Lower lobe of right lung (tissue), 2 donors: ENCODE data around the gene HPCA. TPM values are rescaled to one million over a fixed set of nuclear protein-coding genes. Genes with fewer than 3 reads are reported as not detected.
A peak's percentile ranks its signal among the peaks of the same experiment; 100 is the strongest.

ENCODE experiments used
- ATAC-seq, 2 donors: fragments of 200-7000 bp; cut with Tn5 transposase; one replicate each; pipeline ENCODE4 v1.9.1; 2020 to 2022; ENCODE audit warnings: mild to moderate bottlenecking in 2 of 2, moderate library complexity in 2 of 2
- DNase-seq: peaks from one replicate; pipeline ENCODE4 v3.0.0-alpha.2; 2020
- H3K27ac ChIP-seq: fragments of 200-600 bp; one replicate; pipeline ENCODE4 v1.8.0; 2022
- H3K27me3 ChIP-seq: fragments of 200-600 bp; one replicate; pipeline ENCODE4 v1.8.0; 2022; ENCODE audit warnings: low read depth
- H3K36me3 ChIP-seq: fragments of 200-600 bp; one replicate; pipeline ENCODE4 v1.8.0; 2022; ENCODE audit warnings: mild to moderate bottlenecking
- H3K4me1 ChIP-seq: fragments of 200-600 bp; one replicate; pipeline ENCODE4 v1.8.0; 2022
- H3K4me3 ChIP-seq: fragments of 200-600 bp; one replicate; pipeline ENCODE4 v1.8.0; 2022; ENCODE audit warnings: mild to moderate bottlenecking
- H3K9me3 ChIP-seq: fragments of 200-600 bp; one replicate; pipeline ENCODE4 v1.8.0; 2022
- CTCF ChIP-seq: fragments of 200-600 bp; IDR thresholded peaks from one replicate; pipeline ENCODE4 v1.8.0; 2022; ENCODE audit warnings: antibody characterized with exemption, mild to moderate bottlenecking
- intact Hi-C: fragments of 100-400 bp; cut with DNase I; formaldehyde crosslinking; loops from one replicate; pipeline ENCODE4 v1.11.0; 2022
- total RNA-seq: library from RNA; stranded (reverse); fragmentation: NEBNext Ultra II Directional; extraction: Animal tissue kit (Norgen Biotek cat#: 25700); gene quantifications from one replicate; pipeline ENCODE4 v1.2.1, GENCODE V29; 2021
- donor health status: DM: no; HTN: yes; CAD: no; lungs with severe emphysema.

Gene HPCA
- total RNA-seq, 1 donor from 2014 or later = not detected

- H3K27ac ChIP-seq = no peak overlapping the region
- no peak overlapping the region for H3K4me3 ChIP-seq
- H3K36me3 ChIP-seq = peaks cover 2% of the 10 kb centered on the region
- no peak for ATAC-seq
- no peak for DNase-seq
- peaks cover 17% of the 10 kb centered on the region for H3K4me1 ChIP-seq
- peaks cover 34% of the 10 kb centered on the region for H3K27me3 ChIP-seq
- H3K9me3 ChIP-seq = no peaks in the 10 kb centered on the region
- intact Hi-C loops = no loop called here
- TF ChIP-seq CTCF = no peak
Observed at GRCh38 chr1:32868806-32869455, 17.4 kb upstream of the HPCA start.

GRCh38 chr1:32869923-32870614, 16.2 kb upstream of the HPCA start:
- intact Hi-C loops = no loop called here
- no peaks in the 10 kb centered on the region for H3K9me3 ChIP-seq
- peak overlapping the region; percentile 14 for H3K4me3 ChIP-seq
- TF ChIP-seq CTCF = no peak
- peaks cover 34% of the 10 kb centered on the region for H3K27me3 ChIP-seq
- H3K27ac ChIP-seq = no peak overlapping the region
- H3K36me3 ChIP-seq = no peaks in the 10 kb centered on the region
- DNase-seq (no peak), ATAC-seq (no peak)
- H3K4me1 ChIP-seq = peaks cover 17% of the 10 kb centered on the region

GRCh38 chr1:32870615-32871363, 15.5 kb upstream of the HPCA start, which contains the start of gene FNDC5:
Gene FNDC5 (minus strand): TSS chr1:32870912.
- H3K4me1 ChIP-seq = peaks cover 17% of the 10 kb centered on the region
- no peak within 1 kb of the TSS for H3K27ac ChIP-seq
- H3K9me3 ChIP-seq = no peaks in the 10 kb centered on the region
- peak within 1 kb of the TSS; percentile 43 for H3K4me3 ChIP-seq
- peaks cover 34% of the 10 kb centered on the region for H3K27me3 ChIP-seq
- TF ChIP-seq CTCF = no peak
- DNase-seq (no peak), ATAC-seq (peak; percentile 37 to 46)
- intact Hi-C loops = no loop called here
- H3K36me3 ChIP-seq = no peaks in the 10 kb centered on the region

GRCh38 chr1:32871364-32872191, 14.7 kb upstream of the HPCA start:
- intact Hi-C loops = no loop called here
- DNase-seq = no peak

More at GRCh38 chr1:32871364-32872191, 14.7 kb upstream of the HPCA start:
- H3K27me3 ChIP-seq = peaks cover 38% of the 10 kb centered on the region
- TF ChIP-seq CTCF = no peak
- H3K4me1 ChIP-seq = peaks cover 21% of the 10 kb centered on the region
- H3K4me3 ChIP-seq = peak overlapping the region; percentile 43
- H3K36me3 ChIP-seq = no peaks in the 10 kb centered on the region
- no peak overlapping the region for H3K27ac ChIP-seq
- ATAC-seq = no peak
- no peaks in the 10 kb centered on the region for H3K9me3 ChIP-seq
